Left ventricle myocardium inferior (tissue), 1 donor: ENCODE results near the gene ATP6V0A1. TPM values are rescaled to one million over a fixed set of nuclear protein-coding genes. Genes with fewer than 3 reads are reported as not detected.
A peak's percentile ranks its signal among the peaks of the same experiment; 100 is the strongest.

Experiments
- DNase-seq: peaks from one replicate; pipeline ENCODE4 v3.0.0-alpha.2; 2020
- H3K27ac ChIP-seq: fragments of 200-600 bp; replicated peaks from 2 replicates; pipeline ENCODE4 v1.8.0; 2021
- H3K27me3 ChIP-seq: fragments of 200-600 bp; 2 replicates; pipeline ENCODE4 v1.8.0; 2021; ENCODE audit warnings: low read depth
- H3K36me3 ChIP-seq: fragments of 200-600 bp; 2 replicates; pipeline ENCODE4 v1.8.0; 2021
- H3K4me1 ChIP-seq: fragments of 200-600 bp; 2 replicates; pipeline ENCODE4 v1.8.0; 2021
- H3K4me3 ChIP-seq: fragments of 200-600 bp; 2 replicates; pipeline ENCODE4 v1.8.0; 2021; ENCODE audit warnings: mild to moderate bottlenecking, moderate library complexity
- H3K9me3 ChIP-seq: fragments of 200-600 bp; replicated peaks from 2 replicates; pipeline ENCODE4 v1.8.0; 2021
- CTCF ChIP-seq: fragments of 200-600 bp; IDR thresholded peaks from 2 replicates; pipeline ENCODE4 v1.8.0; 2021; ENCODE audit warnings: antibody characterized with exemption, mild to moderate bottlenecking, borderline replicate concordance
- intact Hi-C: fragments of 100-400 bp; cut with micrococcal nuclease; formaldehyde crosslinking; loops from one replicate; pipeline ENCODE4 v1.11.0; 2022
- total RNA-seq: library from RNA; stranded (reverse); fragmentation: NEBNext Ultra II Directional; extraction: Animal tissue kit (Norgen Biotek cat#: 25700); gene quantifications from one replicate; pipeline ENCODE4 v1.2.1, GENCODE V29; 2021
- donor health status: DM: no; HTN: yes; CAD: no; lungs with severe emphysema.

The ATP6V0A1 gene
- total RNA-seq, 1 donor from 2014 or later: 25.6 TPM

GRCh38 chr17:42508426-42509165 lies 49.9 kb downstream of the ATP6V0A1 start:
- intact Hi-C loops: no loop called here
- no peak for DNase-seq
- Histone ChIP-seq H3K27ac (no peak overlapping the region), H3K27me3 (no peaks in the 10 kb centered on the region), H3K4me3 (no peak overlapping the region), H3K9me3 (no peaks in the 10 kb centered on the region), H3K4me1 (peaks cover 17% of the 10 kb centered on the region), H3K36me3 (peaks cover 72% of the 10 kb centered on the region)
- TF ChIP-seq CTCF: no peak

- peaks cover 72% of the 10 kb centered on the region for H3K36me3 ChIP-seq
- DNase-seq: no peak
- intact Hi-C loops: no loop called here
- no peak overlapping the region for H3K4me3 ChIP-seq
- no peak overlapping the region for H3K27ac ChIP-seq
- H3K27me3 ChIP-seq: no peaks in the 10 kb centered on the region
- H3K9me3 ChIP-seq: no peaks in the 10 kb centered on the region
- H3K4me1 ChIP-seq: peaks cover 21% of the 10 kb centered on the region
- TF ChIP-seq CTCF: no peak
These were observed 50.7 kb downstream of the ATP6V0A1 start for GRCh38 chr17:42509409-42509808.

GRCh38 chr17:42509841-42510240 lies 51.2 kb downstream of the ATP6V0A1 start:
- no peak for TF ChIP-seq CTCF
- no peak overlapping the region for H3K4me3 ChIP-seq
- no peak overlapping the region for H3K27ac ChIP-seq
- no peaks in the 10 kb centered on the region for H3K27me3 ChIP-seq
- peaks cover 23% of the 10 kb centered on the region for H3K4me1 ChIP-seq
- peaks cover 72% of the 10 kb centered on the region for H3K36me3 ChIP-seq
- intact Hi-C loops: no loop called here
- H3K9me3 ChIP-seq: no peaks in the 10 kb centered on the region
- no peak for DNase-seq

GRCh38 chr17:42512246-42512645 lies 53.6 kb downstream of the ATP6V0A1 start:
- intact Hi-C loops: no loop called here
- H3K9me3 ChIP-seq: no peaks in the 10 kb centered on the region
- no peaks in the 10 kb centered on the region for H3K27me3 ChIP-seq
- no peak overlapping the region for H3K4me3 ChIP-seq
- peaks cover 39% of the 10 kb centered on the region for H3K4me1 ChIP-seq
- no peak for TF ChIP-seq CTCF
- no peak for DNase-seq
- peaks cover 61% of the 10 kb centered on the region for H3K36me3 ChIP-seq
- H3K27ac ChIP-seq: peak overlapping the region; percentile 79

- no peak for TF ChIP-seq CTCF
- intact Hi-C loops: no loop called here
- peaks cover 55% of the 10 kb centered on the region for H3K36me3 ChIP-seq
- no peaks in the 10 kb centered on the region for H3K27me3 ChIP-seq
- H3K27ac ChIP-seq: peak overlapping the region; percentile 79
- no peak overlapping the region for H3K4me3 ChIP-seq
- DNase-seq: no peak
- H3K9me3 ChIP-seq: no peaks in the 10 kb centered on the region
- H3K4me1 ChIP-seq: peaks cover 44% of the 10 kb centered on the region
These were observed 54.1 kb downstream of the ATP6V0A1 start for GRCh38 chr17:42512733-42513251.
